Muscle of leg (tissue), 16 donors: ENCODE measurements around the gene GPR83. TPM values are rescaled to one million over a fixed set of nuclear protein-coding genes. Genes with fewer than 3 reads are reported as not detected.

Experiments
- DNase-seq: peaks from one replicate; pipeline ENCODE4 v3.0.0; 2013
- H3K27ac ChIP-seq: one replicate; pipeline ENCODE4 v1.5.1; 2013; ENCODE audit warnings: mild to moderate bottlenecking, low read length, control low read depth
- H3K27me3 ChIP-seq: one replicate; pipeline ENCODE4 v1.6.1; 2013; ENCODE audit warnings: low read length; ENCODE audit not compliant: control insufficient read depth, insufficient read depth
- H3K36me3 ChIP-seq: one replicate; pipeline ENCODE4 v1.6.1; 2013; ENCODE audit warnings: low read length; ENCODE audit not compliant: control insufficient read depth, insufficient read depth
- H3K4me1 ChIP-seq: one replicate; pipeline ENCODE4 v1.6.1; 2013; ENCODE audit warnings: low read length; ENCODE audit not compliant: control insufficient read depth, insufficient read depth
- H3K4me3 ChIP-seq: one replicate; pipeline ENCODE4 v1.5.1; 2013; ENCODE audit warnings: low read length, control low read depth
- H3K9me3 ChIP-seq: replicated peaks from 2 replicates; pipeline ENCODE4 v1.6.1; 2013; ENCODE audit warnings: low read depth, low read length; ENCODE audit not compliant: control insufficient read depth
- WGBS: methylation state at CpG from one replicate; pipeline ENCODE4 v1.1.5; 2013; ENCODE audit warnings: missing lambda C conversion rate; ENCODE audit not compliant: insufficient coverage; 5-methylcytosine and 5-hydroxymethylcytosine counted together
- long read RNA-seq, 11 donors: transcript quantifications; one replicate each; lab custom pipeline, GENCODE V29; 2026
- polyA plus RNA-seq, 8 donors: library from polyadenylated mRNA; unstranded; fragments of 120-200 nt; gene quantifications; one replicate each; pipeline versions ENCODE4 v1.2.1 to v1.2.3, GENCODE V29; 2013; ENCODE audit warnings: inconsistent platforms in 1 of 8, low replicate concordance in 1 of 8; ENCODE audit not compliant: insufficient read length in 8 of 8, insufficient read depth in 1 of 8
- total RNA-seq: library from RNA; stranded (reverse); fragments of 120-200 nt; gene quantifications from one replicate; pipeline ENCODE4 v1.2.4, GENCODE V29; 2013

Gene GPR83
- total RNA-seq (0.09 TPM), polyA plus RNA-seq (under 1 TPM; 0.16 to 0.31 (median 0.19) TPM)
- long read RNA-seq, donor 1 = 0 reads
- long read RNA-seq, donor 2 = 0 reads
- long read RNA-seq, donor 3 = 0 reads
- long read RNA-seq, donor 4 = 0 reads
- long read RNA-seq, donor 5 = 0 reads
- long read RNA-seq, donor 6 = 0 reads
- long read RNA-seq, donor 7 = 0 reads
- long read RNA-seq, donor 8 = 0 reads
- long read RNA-seq, donor 9 = 0 reads
- long read RNA-seq, donor 10 = 0 reads
- long read RNA-seq, donor 11 = 0 reads

- Histone ChIP-seq H3K9me3 (no peaks in the 10 kb centered on the region), H3K27ac (no peak within 1 kb of the TSS), H3K27me3 (peaks cover 31% of the 10 kb centered on the region), H3K4me3 (peak within 1 kb of the TSS; percentile 35), H3K36me3 (no peaks in the 10 kb centered on the region), H3K4me1 (peaks cover 12% of the 10 kb centered on the region)
- peak; percentile 25 for DNase-seq
- WGBS = 2% methylated on average over 69 of the region's 73 CpGs
Measured at GRCh38 chr11:94400839-94401772, at the start of gene GPR83. Gene GPR83, minus strand, starts transcription at chr11:94401419. Its CDS starts 172 bp downstream, at chr11:94401247.

GRCh38 chr11:94450048-94450447 lies 48.8 kb upstream of the GPR83 start:
- DNase-seq = no peak
- WGBS = no CpG with 5 or more reads among the region's 3 CpGs
- no peak overlapping the region for H3K27ac ChIP-seq
- H3K27me3 ChIP-seq = no peaks in the 10 kb centered on the region
- peaks cover 6% of the 10 kb centered on the region for H3K36me3 ChIP-seq
- H3K4me1 ChIP-seq = no peaks in the 10 kb centered on the region
- H3K4me3 ChIP-seq = no peak overlapping the region
- H3K9me3 ChIP-seq = no peaks in the 10 kb centered on the region

GRCh38 chr11:94449437-94449836 lies 48.2 kb upstream of the GPR83 start:
- H3K27me3 ChIP-seq = no peaks in the 10 kb centered on the region
- H3K9me3 ChIP-seq = no peaks in the 10 kb centered on the region
- no peaks in the 10 kb centered on the region for H3K4me1 ChIP-seq
- no peak overlapping the region for H3K27ac ChIP-seq
- H3K4me3 ChIP-seq = no peak overlapping the region
- peaks cover 6% of the 10 kb centered on the region for H3K36me3 ChIP-seq
- no peak for DNase-seq
- no CpG with 5 or more reads among the region's 2 CpGs for WGBS

- H3K36me3 ChIP-seq = peaks cover 6% of the 10 kb centered on the region
- WGBS = 100% methylated on average over 1 of the region's 1 CpG
Measured at GRCh38 chr11:94449029-94449428, 47.8 kb upstream of the GPR83 start.

GRCh38 chr11:94447149-94447548 lies 45.9 kb upstream of the GPR83 start:
- whole genome bisulfite sequencing = 71% methylated on average over 1 of the region's 4 CpGs
- no peak for DNase-seq
- no peaks in the 10 kb centered on the region for H3K27me3 ChIP-seq
- no peaks in the 10 kb centered on the region for H3K4me1 ChIP-seq
- H3K9me3 ChIP-seq = no peaks in the 10 kb centered on the region
- H3K36me3 ChIP-seq = peaks cover 6% of the 10 kb centered on the region
- H3K4me3 ChIP-seq = no peak overlapping the region
- H3K27ac ChIP-seq = no peak overlapping the region

More at GRCh38 chr11:94449029-94449428, 47.8 kb upstream of the GPR83 start:
- Histone ChIP-seq H3K27ac (no peak overlapping the region), H3K27me3 (no peaks in the 10 kb centered on the region), H3K4me3 (no peak overlapping the region), H3K9me3 (no peaks in the 10 kb centered on the region), H3K4me1 (no peaks in the 10 kb centered on the region)
- no peak for DNase-seq

- H3K36me3 ChIP-seq = peaks cover 6% of the 10 kb centered on the region
- no peaks in the 10 kb centered on the region for H3K4me1 ChIP-seq
- no peaks in the 10 kb centered on the region for H3K27me3 ChIP-seq
- H3K9me3 ChIP-seq = no peaks in the 10 kb centered on the region
- no peak overlapping the region for H3K4me3 ChIP-seq
- no peak for DNase-seq
- H3K27ac ChIP-seq = no peak overlapping the region
- no CpG with 5 or more reads among the region's 1 CpG for WGBS
Measured at GRCh38 chr11:94445641-94446040, 44.4 kb upstream of the GPR83 start.

GRCh38 chr11:94433049-94433448 lies 31.8 kb upstream of the GPR83 start:
- Histone ChIP-seq H3K9me3 (peaks cover 4% of the 10 kb centered on the region), H3K4me3 (no peak overlapping the region), H3K36me3 (peaks cover 19% of the 10 kb centered on the region), H3K4me1 (no peaks in the 10 kb centered on the region), H3K27me3 (no peaks in the 10 kb centered on the region), H3K27ac (no peak overlapping the region)
- 53% methylated on average over 1 of the region's 1 CpG for WGBS
- no peak for DNase-seq

GRCh38 chr11:94424662-94425061 lies 23.4 kb upstream of the GPR83 start:
- no peak overlapping the region for H3K4me3 ChIP-seq
- DNase-seq = no peak
- H3K27me3 ChIP-seq = no peaks in the 10 kb centered on the region
- H3K36me3 ChIP-seq = peaks cover 23% of the 10 kb centered on the region
- H3K9me3 ChIP-seq = peaks cover 8% of the 10 kb centered on the region
- no peaks in the 10 kb centered on the region for H3K4me1 ChIP-seq
- WGBS = no CpG with 5 or more reads among the region's 2 CpGs
- no peak overlapping the region for H3K27ac ChIP-seq

GRCh38 chr11:94424011-94424410 lies 22.8 kb upstream of the GPR83 start:
- no peak overlapping the region for H3K4me3 ChIP-seq
- peaks cover 19% of the 10 kb centered on the region for H3K36me3 ChIP-seq
- no peaks in the 10 kb centered on the region for H3K27me3 ChIP-seq
- H3K4me1 ChIP-seq = no peaks in the 10 kb centered on the region
- WGBS = 80% methylated on average over 1 of the region's 2 CpGs
- no peak overlapping the region for H3K27ac ChIP-seq
- peaks cover 5% of the 10 kb centered on the region for H3K9me3 ChIP-seq
- no peak for DNase-seq

GRCh38 chr11:94423507-94423906 lies 22.3 kb upstream of the GPR83 start:
- no peak overlapping the region for H3K4me3 ChIP-seq
- H3K27ac ChIP-seq = no peak overlapping the region
- no peak for DNase-seq
- H3K27me3 ChIP-seq = no peaks in the 10 kb centered on the region
- H3K4me1 ChIP-seq = no peaks in the 10 kb centered on the region
- peaks cover 5% of the 10 kb centered on the region for H3K9me3 ChIP-seq
- WGBS = 54% methylated on average over 2 of the region's 3 CpGs
- H3K36me3 ChIP-seq = peaks cover 19% of the 10 kb centered on the region
